GM10266 (cell line): ENCODE data around the gene ZNF473.
"Not testable (repeated sequence)": the region's sequence is repeated elsewhere in the genome, so short reads cannot be mapped to it uniquely, and the experiment has no call there.

ENCODE experiments used
- DNase-seq: peaks from one replicate; pipeline ENCODE4 v3.0.0; 2012; ENCODE audit errors: extremely low spot score

Gene ZNF473

GRCh38 chr19:50100946-50101345, 75.1 kb downstream of the ZNF473 start:
- DNase-seq: not testable (repeated sequence)
